Measurements from ENCODE around the gene FNIP2. TPM values are rescaled to one million over a fixed set of nuclear protein-coding genes. Genes with fewer than 3 reads are reported as not detected.

Gene FNIP2
- 115 TPM for total RNA-seq

DNA sequence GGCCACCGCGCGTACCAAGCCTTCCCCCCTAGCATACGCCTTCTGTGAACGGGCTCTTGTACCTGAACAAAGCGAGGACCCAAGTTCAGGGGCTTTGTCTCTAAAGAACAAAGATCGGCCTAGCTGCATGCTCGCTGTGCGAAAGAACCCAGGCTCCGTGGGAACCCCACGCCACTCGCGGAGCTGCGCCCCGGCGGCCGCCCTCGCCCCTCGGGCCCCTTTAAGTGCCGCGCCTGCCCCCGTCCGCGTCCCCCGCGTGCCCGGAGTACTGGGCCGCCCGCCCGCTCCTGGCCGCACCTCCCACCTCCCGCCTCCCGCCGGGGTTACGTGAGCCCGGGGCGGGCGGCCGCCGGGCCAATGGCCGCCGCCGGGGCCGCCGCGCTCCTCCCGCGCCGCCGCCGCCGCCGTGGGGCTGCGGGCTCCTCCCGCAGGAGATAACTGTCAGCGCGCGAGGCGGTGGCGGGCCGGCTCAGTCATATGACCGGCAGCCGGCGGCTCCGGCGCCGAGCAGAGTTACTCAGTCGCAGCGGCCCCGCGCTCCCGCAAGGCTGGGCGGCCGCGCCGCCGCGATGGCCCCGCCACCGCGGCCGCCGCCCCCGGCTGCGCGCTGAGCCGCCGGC is at the start of gene FNIP2:
Gene FNIP2, plus strand, starts transcription at position 472 of the 620 bp plus-strand sequence. CDS start 187 bp downstream, outside the sequence.

DNA sequence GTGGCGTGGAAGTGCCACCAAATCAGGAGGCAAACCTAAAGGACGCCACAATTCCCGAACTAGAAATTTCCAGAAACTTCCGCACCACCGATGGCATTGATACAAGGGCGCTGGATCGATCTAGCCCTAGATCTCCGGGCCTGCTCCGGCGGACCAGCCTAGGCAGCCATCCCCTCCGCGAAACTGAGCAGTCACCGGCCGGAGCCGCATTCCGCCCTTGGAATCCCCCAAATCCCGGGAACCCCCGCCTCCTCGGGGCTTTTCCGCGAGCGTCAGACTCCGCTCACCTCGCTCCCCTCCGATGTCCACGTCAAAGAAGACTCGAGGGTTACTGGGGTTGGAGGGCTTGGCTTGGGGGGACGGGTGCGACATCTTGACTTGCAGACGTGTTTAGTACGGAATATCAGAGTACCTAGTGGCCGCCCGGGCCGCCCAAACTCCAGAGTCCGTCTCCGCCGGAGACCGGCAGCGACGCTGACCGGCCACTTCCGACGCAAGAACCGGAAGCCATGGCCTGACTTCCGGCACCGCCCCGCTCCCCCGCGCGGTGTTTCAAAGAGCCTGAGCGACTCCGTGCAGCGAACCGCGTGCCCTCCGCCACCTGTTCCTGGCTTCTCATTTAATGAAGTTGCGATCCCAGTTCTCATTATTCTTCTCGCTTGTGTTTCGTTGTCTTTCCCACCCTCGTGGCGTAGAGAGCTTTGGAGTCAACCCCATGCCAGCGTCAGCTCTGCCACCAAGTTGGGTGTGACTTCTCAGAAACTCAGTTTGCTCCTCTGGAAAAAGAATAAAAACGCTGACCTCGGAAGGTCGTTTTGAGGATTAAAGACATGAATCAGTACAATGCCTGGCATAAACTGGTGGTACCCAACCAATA is 45.7 kb upstream of the FNIP2 start, which contains the start of gene PPID:
Gene PPID, minus strand, starts transcription at position 480 of the 877 bp plus-strand sequence. Its CDS starts 108 bp downstream, at position 372.

Small RNA genes lying within 50 kb of the gene (small RNA-seq; reads per million reads assigned to genes)
- gene RF00157 (ENCODE audit: low replicate concordance), result not detected
- gene RNU6-128P (ENCODE audit: low replicate concordance), result not detected

Other genes starting within 250 kb of the FNIP2 start
- gene RXFP1, start 247.1 kb upstream of the FNIP2 start, total RNA-seq, result 0.58 TPM
- gene C4orf46, start 97.1 kb upstream of the FNIP2 start, total RNA-seq, result 27.3 TPM
- 33.1 TPM for gene ETFDH, start 96.7 kb upstream of the FNIP2 start, total RNA-seq
- 30.1 TPM for gene PPID, start 45.6 kb upstream of the FNIP2 start, total RNA-seq

Measured in metanephros (tissue), 2 donors.